Tibial artery (tissue), 4 donors: ENCODE measurements around the gene TEAD4.

Source experiments
- DNase-seq, 2 donors: peaks; one replicate each; pipeline ENCODE4 v3.0.0-alpha.2; 2019
- H3K27ac ChIP-seq, 2 donors: fragments of 200-600 bp; sonication (generic) in 1 of 2; 1 replicate in 1 of 2; 2 replicates in 1 of 2; pipeline ENCODE4 v1.5.1; 2018 to 2019; ENCODE audit warnings: mild to moderate bottlenecking in 1 of 2
- H3K27me3 ChIP-seq, 2 donors: fragments of 200-600 bp; sonication (generic) in 1 of 2; one replicate each; pipeline versions ENCODE4 v1.5.1 to v1.6.0; 2016 to 2019
- H3K36me3 ChIP-seq, 3 donors: fragments of 200-600 bp; sonication (generic) in 2 of 3; one replicate each; pipeline ENCODE4 v1.5.1; 2016 to 2019; ENCODE audit warnings: mild to moderate bottlenecking in 2 of 3
- H3K4me1 ChIP-seq, 4 donors: fragments of 200-600 bp; sonication (generic) in 2 of 4; 1 replicate in 3 of 4; 2 replicates in 1 of 4; pipeline ENCODE4 v1.5.1; 2016 to 2019
- H3K4me3 ChIP-seq, 2 donors: fragments of 200-600 bp; sonication (generic) in 1 of 2; 1 replicate in 1 of 2; 2 replicates in 1 of 2; pipeline ENCODE4 v1.5.1; 2018 to 2019; ENCODE audit warnings: mild to moderate bottlenecking in 2 of 2
- H3K9me3 ChIP-seq, 3 donors: fragments of 200-600 bp; sonication (generic) in 1 of 3; one replicate each; pipeline ENCODE4 v1.5.1; 2016 to 2019
- intact Hi-C: fragments of 100-400 bp; cut with DNase I; formaldehyde crosslinking; loops from one replicate; pipeline ENCODE4 v1.15.0; 2023; ENCODE audit warnings: low total_unique reads
- TF ChIP-seq, protein P1 (sequence below), 2 experiments: fragments of 200-600 bp in 1 of 2; fragments of 450-650 bp in 1 of 2; IDR thresholded peaks; one replicate each; pipeline ENCODE4 v1.5.1; 2017 to 2019; ENCODE audit warnings: antibody characterized with exemption in 2 of 2, mild to moderate bottlenecking in 1 of 2, moderate library complexity in 1 of 2

TEAD4 gene

DNA sequence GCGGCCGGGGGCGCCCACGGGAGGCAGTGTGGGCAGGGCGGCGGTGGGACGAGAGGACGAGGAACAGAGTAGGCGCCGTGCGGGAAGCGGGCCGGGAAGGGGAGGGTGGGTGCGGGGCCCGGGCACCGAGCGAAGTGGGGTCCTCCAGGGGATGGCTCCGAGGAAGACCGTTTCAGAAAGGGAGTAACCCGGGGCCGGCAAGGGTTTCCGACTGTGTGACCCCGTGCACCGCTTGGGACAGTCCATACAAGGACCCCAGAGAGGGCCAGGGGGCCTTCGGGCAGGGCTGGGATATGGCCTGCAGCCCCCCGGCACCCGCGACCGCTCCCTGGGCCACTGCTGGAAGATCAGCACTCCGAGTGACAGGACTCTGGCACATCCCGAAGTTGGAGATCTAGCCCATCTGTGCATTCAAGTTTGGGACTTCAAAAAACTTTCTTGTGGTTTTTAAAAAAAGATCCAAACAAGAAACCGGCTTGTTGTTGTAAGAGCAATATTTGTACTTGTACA lies 118.4 kb downstream of the TEAD4 start:
- no peaks in the 10 kb centered on the region for H3K36me3 ChIP-seq
- TF ChIP-seq, protein P1, sequence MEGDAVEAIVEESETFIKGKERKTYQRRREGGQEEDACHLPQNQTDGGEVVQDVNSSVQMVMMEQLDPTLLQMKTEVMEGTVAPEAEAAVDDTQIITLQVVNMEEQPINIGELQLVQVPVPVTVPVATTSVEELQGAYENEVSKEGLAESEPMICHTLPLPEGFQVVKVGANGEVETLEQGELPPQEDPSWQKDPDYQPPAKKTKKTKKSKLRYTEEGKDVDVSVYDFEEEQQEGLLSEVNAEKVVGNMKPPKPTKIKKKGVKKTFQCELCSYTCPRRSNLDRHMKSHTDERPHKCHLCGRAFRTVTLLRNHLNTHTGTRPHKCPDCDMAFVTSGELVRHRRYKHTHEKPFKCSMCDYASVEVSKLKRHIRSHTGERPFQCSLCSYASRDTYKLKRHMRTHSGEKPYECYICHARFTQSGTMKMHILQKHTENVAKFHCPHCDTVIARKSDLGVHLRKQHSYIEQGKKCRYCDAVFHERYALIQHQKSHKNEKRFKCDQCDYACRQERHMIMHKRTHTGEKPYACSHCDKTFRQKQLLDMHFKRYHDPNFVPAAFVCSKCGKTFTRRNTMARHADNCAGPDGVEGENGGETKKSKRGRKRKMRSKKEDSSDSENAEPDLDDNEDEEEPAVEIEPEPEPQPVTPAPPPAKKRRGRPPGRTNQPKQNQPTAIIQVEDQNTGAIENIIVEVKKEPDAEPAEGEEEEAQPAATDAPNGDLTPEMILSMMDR (IDR thresholded peaks at IDR 0.05), result no peak
- H3K9me3 ChIP-seq, result no peaks in the 10 kb centered on the region
- H3K4me1 ChIP-seq, result peaks cover 0 to 33% (median 22%) of the 10 kb centered on the region in 4 donors
- intact Hi-C loops, result no loop called here
- H3K4me3 ChIP-seq, result peak overlapping the region; percentile 87 to 88
- peak; percentile 27 to 72 for DNase-seq
- peak overlapping the region; percentile 89 to 94 for H3K27ac ChIP-seq
- no peaks in the 10 kb centered on the region for H3K27me3 ChIP-seq

DNA sequence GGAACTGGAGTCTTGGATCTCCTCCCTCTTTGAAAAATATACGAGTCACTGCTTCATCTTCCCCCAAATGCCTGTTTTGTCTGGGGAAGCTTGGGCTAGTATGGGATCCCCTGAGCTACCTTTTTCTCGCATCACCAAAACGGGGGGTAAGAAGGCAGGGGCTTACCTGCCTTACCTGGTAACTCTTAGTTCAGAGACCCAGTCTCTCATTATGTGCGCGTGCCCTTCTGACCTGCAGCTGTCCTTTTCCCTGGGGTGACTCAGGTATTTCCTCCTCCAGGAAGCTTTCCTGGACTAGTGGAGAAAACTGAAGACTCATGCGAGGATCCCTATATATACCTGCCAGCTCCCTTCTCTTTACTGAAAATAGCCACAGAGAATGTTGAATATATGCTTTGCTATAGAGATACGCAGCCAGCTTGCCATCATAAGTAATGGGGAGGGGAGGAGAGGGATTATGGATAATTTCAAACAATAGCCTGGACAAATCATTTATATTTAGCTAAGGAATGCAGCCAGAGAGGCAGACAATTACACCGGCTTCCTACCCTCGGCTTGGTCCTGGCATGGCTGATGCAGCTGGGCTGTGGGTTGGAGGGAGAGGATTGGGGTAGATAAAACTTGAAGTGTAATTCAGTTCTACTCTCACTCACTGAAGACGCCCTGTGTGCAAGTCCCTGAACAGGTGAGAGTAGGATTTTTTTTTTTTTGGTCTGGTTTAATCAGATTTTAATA lies 119.1 kb downstream of the TEAD4 start:
- no peaks in the 10 kb centered on the region for H3K36me3 ChIP-seq
- DNase-seq, result no peak
- peak overlapping the region; percentile 87 to 88 for H3K4me3 ChIP-seq
- no peaks in the 10 kb centered on the region for H3K9me3 ChIP-seq
- peak overlapping the region; percentile 89 to 94 for H3K27ac ChIP-seq
- intact Hi-C loops, result no loop called here
- TF ChIP-seq, protein P1 (IDR thresholded peaks at IDR 0.05), result no peak
- H3K4me1 ChIP-seq, result peaks cover 0 to 30% (median 20%) of the 10 kb centered on the region in 4 donors
- no peaks in the 10 kb centered on the region for H3K27me3 ChIP-seq

GRCh38 chr12:3081091-3081490 lies 121.9 kb downstream of the TEAD4 start:
- Histone ChIP-seq H3K9me3 (no peaks in the 10 kb centered on the region), H3K4me1 (peaks cover 0 to 20% (median 13%) of the 10 kb centered on the region in 4 donors), H3K27me3 (no peaks in the 10 kb centered on the region), H3K27ac (no peak overlapping the region), H3K4me3 (no peak overlapping the region), H3K36me3 (peaks cover 0 to 15% (median 8%) of the 10 kb centered on the region in 3 donors)
- no peak for DNase-seq
- TF ChIP-seq, protein P1 (IDR thresholded peaks at IDR 0.05), result no peak
- intact Hi-C loops, result no loop called here

- TF ChIP-seq, protein P1 (IDR thresholded peaks at IDR 0.05), result no peak
- H3K9me3 ChIP-seq, result no peaks in the 10 kb centered on the region
- no peak overlapping the region for H3K27ac ChIP-seq
- H3K4me3 ChIP-seq, result no peak overlapping the region
- no peak for DNase-seq
- intact Hi-C loops, result no loop called here
- H3K36me3 ChIP-seq, result peaks cover 0 to 15% (median 8%) of the 10 kb centered on the region in 3 donors
- H3K27me3 ChIP-seq, result no peaks in the 10 kb centered on the region
- peaks cover 0 to 14% (median 8%) of the 10 kb centered on the region in 4 donors for H3K4me1 ChIP-seq
Measured at GRCh38 chr12:3081886-3082285, 122.7 kb downstream of the TEAD4 start.

DNA sequence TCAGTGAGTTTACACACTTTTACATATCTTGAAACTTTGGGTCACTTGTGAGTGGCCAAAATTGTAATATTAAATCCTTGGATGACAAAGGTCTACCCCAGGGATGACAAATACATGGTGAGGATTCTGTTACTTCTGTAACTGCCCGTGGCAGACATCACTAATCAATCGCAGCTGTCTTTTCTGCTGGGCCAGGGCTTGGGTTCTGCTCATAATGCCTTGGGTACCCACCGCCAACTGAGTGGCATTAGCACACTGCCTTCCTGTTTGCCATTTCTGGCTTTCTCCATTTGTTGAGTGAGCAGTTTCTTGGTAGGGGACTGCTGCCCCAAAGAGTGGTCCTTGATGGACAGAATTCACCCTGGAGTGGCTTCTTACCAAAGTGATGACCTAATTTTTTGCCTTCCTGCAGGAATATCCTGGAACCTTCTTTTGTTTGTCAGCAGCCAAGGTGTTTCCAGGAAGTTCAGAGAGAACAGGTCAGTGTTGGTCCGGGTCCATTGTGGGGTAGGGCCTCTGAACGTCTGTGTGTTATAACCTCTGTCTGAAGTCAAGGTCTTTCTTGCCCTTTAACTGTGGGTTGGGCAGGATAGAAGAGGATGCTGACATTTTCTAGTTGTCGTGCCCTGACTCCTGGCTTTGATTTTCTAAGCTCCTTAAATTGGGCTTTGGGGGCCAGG lies 124.2 kb downstream of the TEAD4 start:
- H3K4me1 ChIP-seq, result peaks cover 0 to 10% (median 4%) of the 10 kb centered on the region in 4 donors
- peaks cover 0 to 15% (median 8%) of the 10 kb centered on the region in 3 donors for H3K36me3 ChIP-seq
- H3K4me3 ChIP-seq, result no peak overlapping the region
- no peaks in the 10 kb centered on the region for H3K9me3 ChIP-seq
- H3K27ac ChIP-seq, result no peak overlapping the region
- intact Hi-C loops, result no loop called here
- H3K27me3 ChIP-seq, result no peaks in the 10 kb centered on the region
- TF ChIP-seq, protein P1 (IDR thresholded peaks at IDR 0.05), result no peak
- no peak for DNase-seq
